H9 (cell line): Measurements from ENCODE around the gene ATP4A. TPM values are rescaled to one million over a fixed set of nuclear protein-coding genes. Genes with fewer than 3 reads are reported as not detected.

Source experiments
- DNase-seq: peaks from one replicate; pipeline ENCODE4 v3.0.0-alpha.2; 2017
- H2AFZ ChIP-seq: one replicate; pipeline ENCODE4 v1.6.1; 2013; ENCODE audit warnings: mild to moderate bottlenecking, low read length, control low read depth, moderate library complexity
- H2AK5ac ChIP-seq: 2 replicates; pipeline ENCODE4 v1.6.1; 2013; ENCODE audit warnings: low read length, control low read depth, mixed read lengths; ENCODE audit not compliant: insufficient read length
- H2BK120ac ChIP-seq: one replicate; pipeline ENCODE4 v1.6.1; 2013; ENCODE audit warnings: low read depth, mild to moderate bottlenecking, low read length, control low read depth, inconsistent platforms; ENCODE audit not compliant: poor library complexity, severe bottlenecking
- H2BK12ac ChIP-seq: 2 replicates; pipeline ENCODE4 v1.6.1; 2013; ENCODE audit warnings: low read length, control low read depth, mixed read lengths, low read depth; ENCODE audit not compliant: insufficient read length
- H2BK15ac ChIP-seq: 2 replicates; pipeline ENCODE4 v1.6.1; 2013; ENCODE audit warnings: low read depth, low read length, control low read depth
- H2BK20ac ChIP-seq: one replicate; pipeline ENCODE4 v1.6.1; 2013; ENCODE audit warnings: low read depth, mild to moderate bottlenecking, low read length, control low read depth, inconsistent platforms; ENCODE audit not compliant: poor library complexity, severe bottlenecking
- H2BK5ac ChIP-seq: 2 replicates; pipeline ENCODE4 v1.6.1; 2013; ENCODE audit warnings: low read length, control low read depth, mixed read lengths; ENCODE audit not compliant: insufficient read length
- H3K14ac ChIP-seq: 2 replicates; pipeline ENCODE4 v1.6.1; 2013; ENCODE audit warnings: low read length, control low read depth; ENCODE audit not compliant: insufficient read depth
- H3K18ac ChIP-seq: 2 replicates; pipeline ENCODE4 v1.6.1; 2013; ENCODE audit warnings: low read depth, mild to moderate bottlenecking, mixed read lengths, low read length, control low read depth; ENCODE audit not compliant: insufficient read length
- H3K23ac ChIP-seq: 2 replicates; pipeline ENCODE4 v1.6.1; 2013; ENCODE audit warnings: low read length, control low read depth, mixed read lengths, low read depth; ENCODE audit not compliant: insufficient read length
- H3K23me2 ChIP-seq: 2 replicates; pipeline ENCODE4 v1.6.1; 2013; ENCODE audit warnings: low read depth, mild to moderate bottlenecking, mixed read lengths, low read length, control low read depth; ENCODE audit not compliant: insufficient read length, poor library complexity, severe bottlenecking
- H3K27ac ChIP-seq: 2 replicates; pipeline ENCODE4 v1.5.1; 2013; ENCODE audit warnings: low read length, control low read depth, mixed read lengths, low read depth; ENCODE audit not compliant: insufficient read length
- H3K27me3 ChIP-seq: 2 replicates; pipeline ENCODE4 v1.6.1; 2013; ENCODE audit warnings: low read length, control low read depth, inconsistent platforms; ENCODE audit not compliant: insufficient read depth
- H3K4ac ChIP-seq: 2 replicates; pipeline ENCODE4 v1.6.1; 2013; ENCODE audit warnings: low read depth, mild to moderate bottlenecking, control low read depth, inconsistent platforms, low read length, moderate library complexity
- H3K4me1 ChIP-seq: 2 replicates; pipeline ENCODE4 v1.6.1; 2013; ENCODE audit warnings: low read length, control low read depth, inconsistent platforms; ENCODE audit not compliant: insufficient read depth
- H3K4me2 ChIP-seq: 2 replicates; pipeline ENCODE4 v1.6.1; 2013; ENCODE audit warnings: low read length, control low read depth, mixed read lengths; ENCODE audit not compliant: insufficient read length, insufficient read depth
- H3K56ac ChIP-seq: 2 replicates; pipeline ENCODE4 v1.6.1; 2013; ENCODE audit warnings: low read depth, mild to moderate bottlenecking, mixed read lengths, low read length, control low read depth; ENCODE audit not compliant: insufficient read length
- H3K79me1 ChIP-seq: 2 replicates; pipeline ENCODE4 v1.6.1; 2013; ENCODE audit warnings: low read depth, mild to moderate bottlenecking, moderate library complexity, low read length, control low read depth, inconsistent platforms; ENCODE audit not compliant: insufficient read depth, poor library complexity, severe bottlenecking
- H3K79me2 ChIP-seq: 2 replicates; pipeline ENCODE4 v1.6.1; 2013; ENCODE audit warnings: low read length, control low read depth, inconsistent platforms; ENCODE audit not compliant: insufficient read depth
- H3K9ac ChIP-seq: 2 replicates; pipeline ENCODE4 v1.6.1; 2013; ENCODE audit warnings: low read length, control low read depth, mixed read lengths; ENCODE audit not compliant: insufficient read length; ENCODE audit errors: extremely low read depth
- H3K9me3 ChIP-seq: one replicate; pipeline ENCODE4 v1.6.1; 2013; ENCODE audit warnings: low read depth, low read length, inconsistent platforms; ENCODE audit not compliant: control insufficient read depth
- H3T11ph ChIP-seq: one replicate; pipeline ENCODE4 v1.6.1; 2013; ENCODE audit warnings: mild to moderate bottlenecking, low read length, control low read depth, inconsistent platforms
- H4K20me1 ChIP-seq: one replicate; pipeline ENCODE4 v1.6.1; 2013; ENCODE audit not compliant: control insufficient read depth, insufficient read length, insufficient read depth
- H4K5ac ChIP-seq: 2 replicates; pipeline ENCODE4 v1.6.1; 2013; ENCODE audit warnings: low read depth, mild to moderate bottlenecking, mixed read lengths, low read length, control low read depth; ENCODE audit not compliant: insufficient read length
- H4K8ac ChIP-seq: replicated peaks from 2 replicates; pipeline ENCODE4 v1.6.1; 2013; ENCODE audit warnings: low read length, control low read depth, mixed read lengths, low read depth; ENCODE audit not compliant: insufficient read length
- H4K91ac ChIP-seq: 2 replicates; pipeline ENCODE4 v1.6.1; 2013; ENCODE audit warnings: low read depth, mild to moderate bottlenecking, moderate library complexity, mixed read lengths, low read length, control low read depth; ENCODE audit not compliant: insufficient read length
- H3K27ac Mint-ChIP-seq, 3 experiments: 2 replicates in 2 of 3; 3 replicates in 1 of 3; pipeline ENCODE4 v1.8.0; 2020 to 2021; ENCODE audit warnings: mixed read lengths in 3 of 3, mild to moderate bottlenecking in 1 of 3, moderate library complexity in 1 of 3
- H3K27me3 Mint-ChIP-seq: 2 replicates; pipeline ENCODE4 v1.8.0; 2021; ENCODE audit warnings: low read depth, mild to moderate bottlenecking, moderate library complexity, mixed read lengths
- H3K36me3 Mint-ChIP-seq, 3 experiments: 2 replicates in 2 of 3; 3 replicates in 1 of 3; pipeline ENCODE4 v1.8.0; 2020 to 2021; ENCODE audit warnings: low read depth in 3 of 3, mixed read lengths in 3 of 3; ENCODE audit not compliant: insufficient read depth in 1 of 3
- H3K4me1 Mint-ChIP-seq, 2 experiments: 2 replicates each; pipeline ENCODE4 v1.8.0; 2020; ENCODE audit warnings: mixed read lengths in 2 of 2
- H3K4me3 Mint-ChIP-seq, 2 experiments: 2 replicates in 1 of 2; 3 replicates in 1 of 2; pipeline ENCODE4 v1.8.0; 2020 to 2021; ENCODE audit warnings: mild to moderate bottlenecking in 2 of 2, mixed read lengths in 2 of 2, moderate library complexity in 1 of 2
- H3K9me3 Mint-ChIP-seq, 2 experiments: 2 replicates in 1 of 2; 3 replicates in 1 of 2; pipeline ENCODE4 v1.8.0; 2020; ENCODE audit warnings: mild to moderate bottlenecking in 2 of 2, mixed read lengths in 2 of 2, moderate library complexity in 1 of 2
- WGBS: extraction: QIAGEN DNeasy Blood & Tissue Kit; methylation state at CpG from one replicate; pipeline ENCODE4 v1.1.7; 2013; ENCODE audit warnings: missing lambda C conversion rate, low lambda C conversion rate, mixed read lengths; ENCODE audit not compliant: insufficient read length; ENCODE audit errors: extremely low coverage; 5-methylcytosine and 5-hydroxymethylcytosine counted together
- total RNA-seq: library from RNA; stranded (reverse); gene quantifications from 2 replicates; pipeline ENCODE4 v1.2.1, GENCODE V29; 2021
- TF ChIP-seq, protein P1 (sequence below): fragments of 200-600 bp; sonication (generic); conservative IDR thresholded peaks from 3 replicates; pipeline ENCODE4 v1.8.0; 2021; ENCODE audit warnings: antibody characterized with exemption, mild to moderate bottlenecking

Gene ATP4A
- total RNA-seq, 1 experiment from 2014 or later = 0.24 TPM

DNA sequence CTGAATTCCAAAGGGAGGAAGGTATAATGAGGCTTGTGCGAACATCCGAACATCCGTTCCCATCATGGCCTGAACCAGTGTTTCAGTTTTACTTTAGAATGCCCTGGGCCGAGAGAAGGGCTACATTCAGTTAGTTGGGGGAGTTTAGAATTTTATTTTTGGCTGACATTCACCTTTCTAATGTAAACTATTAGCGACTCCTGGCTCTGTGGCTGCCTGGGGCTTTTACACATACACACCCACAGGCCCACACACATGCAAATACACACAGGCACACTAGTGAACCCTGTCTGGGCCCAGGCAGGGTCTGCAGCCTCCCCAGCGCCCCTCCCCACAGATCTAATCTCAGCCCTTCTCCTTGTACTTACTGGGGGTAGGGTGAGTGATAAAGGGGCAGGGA lies 24.1 kb downstream of the ATP4A start:
- H3K56ac ChIP-seq = no peak overlapping the region
- Mint-ChIP-seq H3K27me3 (no peaks in the 10 kb centered on the region; the same call in 1 of the 2 replicates), H3K4me3 (no peak overlapping the region; a peak in 1 of 5 replicates), H3K4me1 (peaks cover 34 to 39% of the 10 kb centered on the region in 2 experiments), H3K36me3 (peaks cover 16 to 35% (median 34%) of the 10 kb centered on the region in 3 experiments; a peak in 6 of 7 replicates), H3K27ac (peak overlapping the region in 1 of 3 experiments; percentile 7; a peak in 1 of 7 replicates), H3K9me3 (no peaks in the 10 kb centered on the region)
- no peak overlapping the region for H2AFZ ChIP-seq
- H3K79me2 ChIP-seq = peaks cover 2% of the 10 kb centered on the region; the same call in 1 of the 2 replicates
- WGBS = no CpG with 5 or more reads among the region's 6 CpGs
- no peak overlapping the region for H2BK20ac ChIP-seq
- H4K5ac ChIP-seq = no peak overlapping the region
- no peaks in the 10 kb centered on the region for H3K79me1 ChIP-seq
- no peak overlapping the region for H3T11ph ChIP-seq
- no peak overlapping the region for H3K4me2 ChIP-seq
- H3K9me3 ChIP-seq = no peaks in the 10 kb centered on the region
- no peak overlapping the region for H3K9ac ChIP-seq
- H3K18ac ChIP-seq = no peak overlapping the region
- H3K23me2 ChIP-seq = peaks cover under 1% of the 10 kb centered on the region
- no peak overlapping the region for H2BK120ac ChIP-seq
- no peak overlapping the region for H4K91ac ChIP-seq
- H2BK5ac ChIP-seq = no peak overlapping the region
- no peaks in the 10 kb centered on the region for H4K20me1 ChIP-seq
- no peak overlapping the region for H3K23ac ChIP-seq
- no peak overlapping the region for H2AK5ac ChIP-seq
- no peak overlapping the region for H3K14ac ChIP-seq
- TF ChIP-seq, protein P1, sequence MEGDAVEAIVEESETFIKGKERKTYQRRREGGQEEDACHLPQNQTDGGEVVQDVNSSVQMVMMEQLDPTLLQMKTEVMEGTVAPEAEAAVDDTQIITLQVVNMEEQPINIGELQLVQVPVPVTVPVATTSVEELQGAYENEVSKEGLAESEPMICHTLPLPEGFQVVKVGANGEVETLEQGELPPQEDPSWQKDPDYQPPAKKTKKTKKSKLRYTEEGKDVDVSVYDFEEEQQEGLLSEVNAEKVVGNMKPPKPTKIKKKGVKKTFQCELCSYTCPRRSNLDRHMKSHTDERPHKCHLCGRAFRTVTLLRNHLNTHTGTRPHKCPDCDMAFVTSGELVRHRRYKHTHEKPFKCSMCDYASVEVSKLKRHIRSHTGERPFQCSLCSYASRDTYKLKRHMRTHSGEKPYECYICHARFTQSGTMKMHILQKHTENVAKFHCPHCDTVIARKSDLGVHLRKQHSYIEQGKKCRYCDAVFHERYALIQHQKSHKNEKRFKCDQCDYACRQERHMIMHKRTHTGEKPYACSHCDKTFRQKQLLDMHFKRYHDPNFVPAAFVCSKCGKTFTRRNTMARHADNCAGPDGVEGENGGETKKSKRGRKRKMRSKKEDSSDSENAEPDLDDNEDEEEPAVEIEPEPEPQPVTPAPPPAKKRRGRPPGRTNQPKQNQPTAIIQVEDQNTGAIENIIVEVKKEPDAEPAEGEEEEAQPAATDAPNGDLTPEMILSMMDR = no peak
- 0 out of 2 replicates have a peak, but pooled peaks cover 5% of the 10 kb centered on the region for H3K4me1 ChIP-seq
- no peak overlapping the region for H3K27ac ChIP-seq
- no peak overlapping the region for H2BK12ac ChIP-seq
- H2BK15ac ChIP-seq = no peak overlapping the region
- H3K4ac ChIP-seq = no peak overlapping the region
- DNase-seq = no peak
- H3K27me3 ChIP-seq = no peaks in the 10 kb centered on the region
- H4K8ac ChIP-seq = no peak overlapping the region
